ENCODE results near the gene PPM1F.

GRCh38 chr22:21948390-21948789 lies 4.3 kb downstream of the PPM1F start:
- TF ChIP-seq CTCF (IDR thresholded peaks at IDR 0.05) (no peak), POLR2A (IDR thresholded peaks at IDR 0.05) (no peak)

All from lower leg skin (tissue), 3 donors.